Measurements from ENCODE around the gene LRP1B. TPM values are rescaled to one million over a fixed set of nuclear protein-coding genes. Genes with fewer than 3 reads are reported as not detected.
A peak's percentile ranks its signal among the peaks of the same experiment; 100 is the strongest.

The LRP1B gene
- polyA plus RNA-seq, 1 donor from 2014 or later = 12.7 TPM

GRCh38 chr2:140943867-140944266, 1186.9 kb downstream of the LRP1B start:
- H4K20me1 ChIP-seq (ENCODE audit: insufficient read depth) = no peaks in the 10 kb centered on the region
- no peaks in the 10 kb centered on the region for H3K36me3 ChIP-seq (ENCODE audit: insufficient read depth, low read length)
- H2AFZ ChIP-seq (ENCODE audit: low read depth, low read length) = no peak overlapping the region
- H3K9me3 ChIP-seq (ENCODE audit: low read length) = no peaks in the 10 kb centered on the region
- no peaks in the 10 kb centered on the region for H3F3A ChIP-seq (ENCODE audit: insufficient read depth, low read length, poor library complexity, severe bottlenecking)
- no peaks in the 10 kb centered on the region for H3K9me2 ChIP-seq (ENCODE audit: insufficient read depth, low read length)
- no peak overlapping the region for H3K9ac ChIP-seq (ENCODE audit: low read length)
- TF ChIP-seq POLR2AphosphoS5 (IDR thresholded peaks at IDR 0.05) = no peak
- no peak for TF ChIP-seq EP300 (conservative IDR thresholded peaks at IDR 0.05; ENCODE audit: poor library complexity, severe bottlenecking)
- no peak overlapping the region for H3K4me3 ChIP-seq (ENCODE audit: low read length)
- H3K27ac ChIP-seq (ENCODE audit: low read length) = no peak overlapping the region
- no peaks in the 10 kb centered on the region for H3K27me3 ChIP-seq (ENCODE audit: insufficient read depth, low read depth, low read length)
- no peak overlapping the region for H3K4me2 ChIP-seq (ENCODE audit: low read length)
- no peaks in the 10 kb centered on the region for H3K79me2 ChIP-seq (replicated peaks; ENCODE audit: insufficient read depth, low read length)

DNA sequence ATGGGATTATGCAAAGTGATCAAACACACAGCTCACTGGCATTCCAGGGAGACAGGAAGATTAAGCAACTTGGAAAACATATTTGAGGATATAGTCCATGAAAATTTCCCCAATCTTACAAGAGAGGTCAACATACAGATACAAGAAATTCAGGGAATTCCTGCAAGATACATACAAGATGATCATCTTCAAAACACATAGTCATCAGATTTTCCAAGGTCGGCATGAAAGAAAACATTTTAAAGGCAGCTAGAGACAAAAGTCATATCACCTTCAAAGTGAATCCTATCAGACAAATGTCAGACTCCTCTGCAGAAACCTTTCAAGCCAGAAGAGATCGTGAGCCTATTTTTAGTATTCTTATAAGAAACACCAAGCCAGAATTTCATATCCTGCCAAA, 1188.5 kb downstream of the LRP1B start:
- Histone ChIP-seq H3K4me3 (ENCODE audit: low read length) (no peak overlapping the region), H3F3A (ENCODE audit: insufficient read depth, low read length, poor library complexity, severe bottlenecking) (no peaks in the 10 kb centered on the region), H3K27ac (ENCODE audit: low read length) (no peak overlapping the region), H3K9me3 (ENCODE audit: low read length) (no peaks in the 10 kb centered on the region), H3K9ac (ENCODE audit: low read length) (no peak overlapping the region), H2AFZ (ENCODE audit: low read depth, low read length) (no peak overlapping the region), H3K27me3 (ENCODE audit: insufficient read depth, low read depth, low read length) (no peaks in the 10 kb centered on the region), H3K36me3 (ENCODE audit: insufficient read depth, low read length) (no peaks in the 10 kb centered on the region), H3K9me2 (ENCODE audit: insufficient read depth, low read length) (no peaks in the 10 kb centered on the region), H4K20me1 (ENCODE audit: insufficient read depth) (no peaks in the 10 kb centered on the region), H3K79me2 (replicated peaks; ENCODE audit: insufficient read depth, low read length) (no peaks in the 10 kb centered on the region), H3K4me2 (ENCODE audit: low read length) (no peak overlapping the region)
- no peak for TF ChIP-seq CTCF (IDR thresholded peaks at IDR 0.05; ENCODE audit: poor library complexity, severe bottlenecking)

DNA sequence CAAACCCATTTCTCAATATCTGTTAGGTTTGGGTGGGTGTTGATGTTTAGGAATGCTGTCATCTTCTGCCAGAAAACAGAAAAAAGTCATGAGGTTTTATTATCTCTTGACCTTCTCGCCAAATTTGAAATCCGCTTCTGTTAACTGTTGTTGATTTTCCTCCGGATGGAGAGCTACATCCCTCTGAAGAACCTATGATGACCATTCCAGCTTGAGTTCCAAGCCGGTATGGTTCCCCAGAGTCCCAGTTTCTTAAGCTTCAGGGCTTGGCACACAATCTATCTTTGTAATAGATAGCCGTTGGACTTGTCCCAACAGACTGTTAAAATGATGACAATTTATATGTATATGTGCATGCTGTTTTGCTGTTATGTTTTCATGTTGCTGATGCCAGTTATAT, 1201.0 kb downstream of the LRP1B start:
- peak overlapping the region; percentile 14 for H3K4me2 ChIP-seq (ENCODE audit: low read length)
- no peaks in the 10 kb centered on the region for H3K9me3 ChIP-seq (ENCODE audit: low read length)
- H3K27me3 ChIP-seq (ENCODE audit: insufficient read depth, low read depth, low read length) = no peaks in the 10 kb centered on the region
- no peak overlapping the region for H3K4me3 ChIP-seq (ENCODE audit: low read length)
- no peaks in the 10 kb centered on the region for H3K9me2 ChIP-seq (ENCODE audit: insufficient read depth, low read length)
- H3K36me3 ChIP-seq (ENCODE audit: insufficient read depth, low read length) = no peaks in the 10 kb centered on the region
- peak overlapping the region; percentile 73 for H3K27ac ChIP-seq (ENCODE audit: low read length)
- TF ChIP-seq CTCF (IDR thresholded peaks at IDR 0.05; ENCODE audit: poor library complexity, severe bottlenecking) (no peak), TAF1 (IDR thresholded peaks at IDR 0.05; ENCODE audit: low read depth) (no peak), POLR2AphosphoS5 (IDR thresholded peaks at IDR 0.05) (no peak), REST (IDR thresholded peaks at IDR 0.05; ENCODE audit: borderline replicate concordance) (no peak), EZH2 (IDR thresholded peaks at IDR 0.05; ENCODE audit: borderline replicate concordance, insufficient read depth, low read length, poor library complexity, severe bottlenecking) (no peak), RAD21 (conservative IDR thresholded peaks at IDR 0.05) (no peak), MXI1 (conservative IDR thresholded peaks at IDR 0.05; ENCODE audit: poor library complexity, severe bottlenecking) (no peak), SMC3 (conservative IDR thresholded peaks at IDR 0.05; ENCODE audit: poor library complexity) (no peak), EP300 (conservative IDR thresholded peaks at IDR 0.05; ENCODE audit: poor library complexity, severe bottlenecking) (no peak)
- no peaks in the 10 kb centered on the region for H3K79me2 ChIP-seq (replicated peaks; ENCODE audit: insufficient read depth, low read length)
- H3K9ac ChIP-seq (ENCODE audit: low read length) = no peak overlapping the region
- no peaks in the 10 kb centered on the region for H4K20me1 ChIP-seq (ENCODE audit: insufficient read depth)
- H2AFZ ChIP-seq (ENCODE audit: low read depth, low read length) = no peak overlapping the region
- no peaks in the 10 kb centered on the region for H3F3A ChIP-seq (ENCODE audit: insufficient read depth, low read length, poor library complexity, severe bottlenecking)

Data from neural cell (in vitro differentiated cells).